ENCODE measurements around the gene PPME1.

- TF ChIP-seq POLR2AphosphoS5 (IDR thresholded peaks at IDR 0.05; ENCODE audit: low read depth, low read length) (no peak), CTCF (IDR thresholded peaks at IDR 0.05) (no peak), TCF7L2 (IDR thresholded peaks at IDR 0.05; ENCODE audit: low read depth, low read length) (no peak), REST (IDR thresholded peaks at IDR 0.05; ENCODE audit: insufficient read depth in 1 of 2, low read depth in 2 of 2, low read length in 1 of 2) (no peak)
These were observed 94.2 kb downstream of the PPME1 start for GRCh38 chr11:74265256-74265655.
